HEK293 (cell line): ENCODE data around the gene OSBP2.

Source experiments
- CTCF ChIA-PET: fragments of 350-600 bp; formaldehyde crosslinking; extraction: SDS; loops from one replicate; lab custom pipeline; 2021; ENCODE audit warnings: antibody characterized with exemption; lab: Yijun Ruan, JAX
- POLR2A ChIA-PET: fragments of 300-600 bp; formaldehyde crosslinking; extraction: SDS; loops from one replicate; lab custom pipeline; 2020; ENCODE audit warnings: antibody characterized with exemption, inconsistent platforms; lab: Yijun Ruan, JAX
- H3K27ac ChIP-seq: fragments of 200-500 bp; sonication (Bioruptor generic); 2 replicates; pipeline ENCODE4 v1.5.1; 2014; ENCODE audit warnings: low read depth, low read length, control low read depth, inconsistent platforms; ENCODE audit errors: extremely low read depth
- H3K36me3 ChIP-seq, 2 experiments: fragments of 200-500 bp in 1 of 2; sonication (Bioruptor generic) in 1 of 2; 1 replicate in 1 of 2; 2 replicates in 1 of 2; pipeline ENCODE4 v1.5.1; 2014 to 2017; ENCODE audit warnings: inconsistent platforms in 2 of 2, low read length in 2 of 2; ENCODE audit not compliant: control insufficient read depth in 2 of 2, insufficient read depth in 1 of 2
- H3K4me1 ChIP-seq: fragments of 200-500 bp; sonication (Bioruptor generic); 2 replicates; pipeline ENCODE4 v1.5.1; 2014; ENCODE audit warnings: mild to moderate bottlenecking, low read length, inconsistent platforms; ENCODE audit not compliant: control insufficient read depth, insufficient read depth
- H3K4me3 ChIP-seq: 2 replicates; pipeline ENCODE4 v1.5.1; 2011; ENCODE audit warnings: low read depth, mild to moderate bottlenecking, control low read depth, low read length, moderate library complexity
- H3K9me3 ChIP-seq: fragments of 200-500 bp; sonication (Bioruptor generic); 2 replicates; pipeline ENCODE4 v1.5.1; 2014; ENCODE audit warnings: low read depth, low read length, inconsistent platforms; ENCODE audit not compliant: control insufficient read depth, insufficient read depth
- GLIS2 ChIP-seq: fragments of 450-650 bp; formaldehyde crosslinking; IDR thresholded peaks from 2 replicates; pipeline ENCODE4 v1.5.1; 2016; ENCODE audit warnings: missing biosample characterization, missing genetic modification characterization
- KLF1 ChIP-seq: fragments of 450-650 bp; formaldehyde crosslinking; IDR thresholded peaks from 2 replicates; pipeline ENCODE4 v1.5.1; 2016; ENCODE audit warnings: missing biosample characterization, missing genetic modification characterization
- WT1 ChIP-seq: fragments of 450-650 bp; formaldehyde crosslinking; IDR thresholded peaks from 2 replicates; pipeline ENCODE4 v1.5.1; 2016; ENCODE audit warnings: missing biosample characterization, missing genetic modification characterization
- ZBTB11 ChIP-seq: fragments of 450-650 bp; formaldehyde crosslinking; conservative IDR thresholded peaks from 2 replicates; pipeline ENCODE4 v1.5.1; 2016; ENCODE audit warnings: low read depth, missing biosample characterization, missing genetic modification characterization
- ZBTB21 ChIP-seq: fragments of 450-650 bp; formaldehyde crosslinking; IDR thresholded peaks from 2 replicates; pipeline ENCODE4 v1.5.1; 2017; ENCODE audit warnings: missing biosample characterization, missing genetic modification characterization
- ZBTB49 ChIP-seq: fragments of 450-650 bp; formaldehyde crosslinking; IDR thresholded peaks from 2 replicates; pipeline ENCODE4 v1.5.1; 2016; ENCODE audit warnings: missing biosample characterization, missing genetic modification characterization, low read depth
- ZBTB8A ChIP-seq: fragments of 450-650 bp; formaldehyde crosslinking; IDR thresholded peaks from 2 replicates; pipeline ENCODE4 v1.5.1; 2016; ENCODE audit warnings: missing biosample characterization, missing genetic modification characterization
- ZEB2 ChIP-seq: fragments of 450-650 bp; formaldehyde crosslinking; IDR thresholded peaks from 2 replicates; pipeline ENCODE4 v1.5.1; 2016; ENCODE audit warnings: missing biosample characterization, missing genetic modification characterization
- ZFHX2 ChIP-seq: fragments of 450-650 bp; formaldehyde crosslinking; conservative IDR thresholded peaks from 2 replicates; pipeline ENCODE4 v1.5.1; 2016; ENCODE audit warnings: missing biosample characterization, missing genetic modification characterization
- ZFP41 ChIP-seq: fragments of 450-650 bp; formaldehyde crosslinking; IDR thresholded peaks from 2 replicates; pipeline ENCODE4 v1.5.1; 2016; ENCODE audit warnings: missing biosample characterization, missing genetic modification characterization, borderline replicate concordance
- ZNF114 ChIP-seq: fragments of 450-650 bp; formaldehyde crosslinking; IDR thresholded peaks from 2 replicates; pipeline ENCODE4 v1.5.0; 2017; ENCODE audit warnings: missing biosample characterization, missing genetic modification characterization
- ZNF174 ChIP-seq: fragments of 450-650 bp; formaldehyde crosslinking; IDR thresholded peaks from 2 replicates; pipeline ENCODE4 v1.5.0; 2017; ENCODE audit warnings: missing biosample characterization, mild to moderate bottlenecking, missing genetic modification characterization
- ZNF221 ChIP-seq: fragments of 450-650 bp; formaldehyde crosslinking; IDR thresholded peaks from 2 replicates; pipeline ENCODE4 v1.5.1; 2017; ENCODE audit warnings: missing biosample characterization, missing genetic modification characterization, borderline replicate concordance
- ZNF302 ChIP-seq: fragments of 450-650 bp; formaldehyde crosslinking; IDR thresholded peaks from 2 replicates; pipeline ENCODE4 v1.5.1; 2016; ENCODE audit warnings: missing biosample characterization, missing genetic modification characterization, low read depth
- ZNF324 ChIP-seq: fragments of 450-650 bp; formaldehyde crosslinking; IDR thresholded peaks from 2 replicates; pipeline ENCODE4 v1.5.1; 2016; ENCODE audit warnings: missing biosample characterization, missing genetic modification characterization
- ZNF362 ChIP-seq: fragments of 450-650 bp; formaldehyde crosslinking; IDR thresholded peaks from 2 replicates; pipeline ENCODE4 v1.5.1; 2016; ENCODE audit warnings: missing biosample characterization, missing genetic modification characterization
- ZNF398 ChIP-seq: fragments of 450-650 bp; formaldehyde crosslinking; IDR thresholded peaks from 2 replicates; pipeline ENCODE4 v1.5.1; 2017; ENCODE audit warnings: missing biosample characterization, missing genetic modification characterization
- ZNF639 ChIP-seq: fragments of 450-650 bp; formaldehyde crosslinking; IDR thresholded peaks from 2 replicates; pipeline ENCODE4 v1.5.1; 2016; ENCODE audit warnings: missing biosample characterization, missing genetic modification characterization
- ZNF645 ChIP-seq: fragments of 450-650 bp; formaldehyde crosslinking; IDR thresholded peaks from 2 replicates; pipeline ENCODE4; 2016; ENCODE audit warnings: missing biosample characterization, missing genetic modification characterization
- ZNF785 ChIP-seq: fragments of 450-650 bp; formaldehyde crosslinking; IDR thresholded peaks from 2 replicates; pipeline ENCODE4 v1.5.1; 2016; ENCODE audit warnings: missing biosample characterization, missing genetic modification characterization
- ZNF791 ChIP-seq: fragments of 450-650 bp; formaldehyde crosslinking; IDR thresholded peaks from 2 replicates; pipeline ENCODE4 v1.5.1; 2016; ENCODE audit warnings: missing biosample characterization, missing genetic modification characterization
- ZNF843 ChIP-seq: fragments of 450-650 bp; formaldehyde crosslinking; IDR thresholded peaks from 2 replicates; pipeline ENCODE4 v1.5.1; 2016; ENCODE audit warnings: missing biosample characterization, missing genetic modification characterization
- ZSCAN4 ChIP-seq: fragments of 450-650 bp; formaldehyde crosslinking; IDR thresholded peaks from 2 replicates; pipeline ENCODE4 v1.5.1; 2017; ENCODE audit warnings: missing biosample characterization, missing genetic modification characterization

Gene OSBP2

GRCh38 chr22:30813936-30814335 lies 119.3 kb downstream of the OSBP2 start:
- CTCF ChIA-PET = interaction anchor here (0.5 to 1.9 kb wide), 4 partner anchors 9 to 501 kb away, joined by 3 to 6 read pairs (median 4); no protein-coding TSS in a partner anchor
- POLR2A ChIA-PET = no interaction called here
- Histone ChIP-seq H3K27ac (no peak overlapping the region), H3K4me1 (no peaks in the 10 kb centered on the region), H3K36me3 (no peaks in the 10 kb centered on the region), H3K9me3 (no peaks in the 10 kb centered on the region), H3K4me3 (no peak overlapping the region)
- TF ChIP-seq ZNF174 (tag by site-specific recombination) = no peak
- TF ChIP-seq ZBTB49 (tag by site-specific recombination) = no peak
- TF ChIP-seq ZFHX2 = no peak
- no peak for TF ChIP-seq ZBTB8A (tag by site-specific recombination)
- no peak for TF ChIP-seq ZNF843 (tag by site-specific recombination)
- TF ChIP-seq ZNF398 = no peak
- TF ChIP-seq ZNF791 (tag by site-specific recombination) = no peak
- TF ChIP-seq WT1 = no peak

- Histone ChIP-seq H3K27ac (no peak overlapping the region), H3K9me3 (no peaks in the 10 kb centered on the region), H3K4me3 (no peak overlapping the region), H3K36me3 (no peaks in the 10 kb centered on the region), H3K4me1 (no peaks in the 10 kb centered on the region)
- POLR2A ChIA-PET = no interaction called here
- CTCF ChIA-PET = interaction anchor here (0.6 to 1.1 kb wide), 2 partner anchors 40 to 248 kb away, joined by 3 to 4 read pairs; no protein-coding TSS in a partner anchor
- no peak for TF ChIP-seq ZNF362 (tag by site-specific recombination)
- TF ChIP-seq ZEB2 = no peak
- no peak for TF ChIP-seq ZNF324
- no peak for TF ChIP-seq ZBTB11
- TF ChIP-seq ZBTB21 (tag by site-specific recombination) = no peak
- TF ChIP-seq GLIS2 (tag by site-specific recombination) = no peak
- TF ChIP-seq ZNF221 (tag by site-specific recombination) = no peak
- TF ChIP-seq ZNF114 (tag by site-specific recombination) = no peak
- no peak for TF ChIP-seq ZNF639 (tag by site-specific recombination)
- no peak for TF ChIP-seq ZFP41 (tag by site-specific recombination)
- TF ChIP-seq ZNF302 (tag by site-specific recombination) = no peak
- no peak for TF ChIP-seq KLF1
- no peak for TF ChIP-seq ZSCAN4 (tag by site-specific recombination)
- no peak for TF ChIP-seq ZNF645
- no peak for TF ChIP-seq ZNF785 (tag by site-specific recombination)
Measured at GRCh38 chr22:30816413-30816812, 121.7 kb downstream of the OSBP2 start.
